Keratinocyte (primary cell): Measurements from ENCODE around the gene RELL1. TPM values are rescaled to one million over a fixed set of nuclear protein-coding genes. Genes with fewer than 3 reads are reported as not detected.

Experiments used
- DNase-seq: peaks from one replicate; pipeline ENCODE4 v3.0.0-alpha.2; 2011; ENCODE audit warnings: low read depth, missing footprints, low spot score
- FAIRE-seq: peaks from 2 replicates; lab custom pipeline; 2011; peaks lifted over from hg19 to GRCh38; lab: Jason Lieb, UNC
- H2AFZ ChIP-seq: 2 replicates; pipeline ENCODE4 v1.6.0; 2012; ENCODE audit warnings: low read length, control low read depth, inconsistent platforms; ENCODE audit not compliant: control insufficient read depth
- H3K27ac ChIP-seq: 2 replicates; pipeline ENCODE4 v1.5.1; 2011; ENCODE audit warnings: low read length; ENCODE audit not compliant: control insufficient read depth, insufficient read depth
- H3K27me3 ChIP-seq: 3 replicates; pipeline ENCODE4 v1.6.0; 2011; ENCODE audit warnings: low read length; ENCODE audit not compliant: control insufficient read depth, insufficient read depth; ENCODE audit errors: extremely low read depth
- H3K36me3 ChIP-seq, 2 experiments: 2 replicates in 1 of 2; 3 replicates in 1 of 2; pipeline ENCODE4 v1.5.1; 2011; ENCODE audit warnings: low read length in 2 of 2, mild to moderate bottlenecking in 1 of 2; ENCODE audit not compliant: control insufficient read depth in 2 of 2, insufficient read depth in 2 of 2; ENCODE audit errors: extremely low read depth in 1 of 2
- H3K4me1 ChIP-seq: 3 replicates; pipeline ENCODE4 v1.5.1; 2011; ENCODE audit warnings: low read length; ENCODE audit not compliant: control insufficient read depth, insufficient read depth; ENCODE audit errors: extremely low read depth
- H3K4me2 ChIP-seq: 3 replicates; pipeline ENCODE4 v1.6.0; 2011; ENCODE audit warnings: low read depth, low read length; ENCODE audit not compliant: control insufficient read depth, insufficient read depth; ENCODE audit errors: extremely low read depth
- H3K4me3 ChIP-seq, 3 experiments: fragments of 200-600 bp in 1 of 3; sonication (generic) in 1 of 3; 2 replicates in 2 of 3; 3 replicates in 1 of 3; pipeline ENCODE4 v1.5.1; 2011 to 2016; ENCODE audit warnings: low read length in 3 of 3, mild to moderate bottlenecking in 3 of 3, control low read depth in 2 of 3, inconsistent platforms in 1 of 3, low read depth in 1 of 3, mixed read lengths in 1 of 3, mixed run types in 1 of 3, moderate library complexity in 1 of 3; ENCODE audit not compliant: control insufficient read depth in 2 of 3, insufficient read depth in 2 of 3; ENCODE audit errors: extremely low read depth in 1 of 3
- H3K79me2 ChIP-seq: 2 replicates; pipeline ENCODE4 v1.6.0; 2012; ENCODE audit warnings: low read length; ENCODE audit not compliant: control insufficient read depth, insufficient read depth
- H3K9ac ChIP-seq: 3 replicates; pipeline ENCODE4 v1.6.0; 2011; ENCODE audit warnings: low read length; ENCODE audit not compliant: control insufficient read depth, insufficient read depth; ENCODE audit errors: extremely low read depth
- H3K9me1 ChIP-seq: 3 replicates; pipeline ENCODE4 v1.6.0; 2011; ENCODE audit warnings: low read length; ENCODE audit not compliant: control insufficient read depth, insufficient read depth; ENCODE audit errors: extremely low read depth
- H3K9me3 ChIP-seq: 2 replicates; pipeline ENCODE4 v1.5.1; 2012; ENCODE audit warnings: low read depth, low read length; ENCODE audit not compliant: control insufficient read depth
- H4K20me1 ChIP-seq: 3 replicates; pipeline ENCODE4 v1.6.0; 2011; ENCODE audit warnings: low read length; ENCODE audit not compliant: control insufficient read depth, insufficient read depth; ENCODE audit errors: extremely low read depth
- EZH2 ChIP-seq: IDR thresholded peaks from one replicate; pipeline ENCODE4 v1.6.1; 2012; ENCODE audit warnings: inconsistent platforms, mild to moderate bottlenecking, low read length, moderate library complexity
- dilution Hi-C: fragments of 300-500 bp; cut with MboI; formaldehyde crosslinking; loops from one replicate; pipeline ENCODE4 v1.7.0; 2020; ENCODE audit warnings: low sequenced_read_pairs; ENCODE audit not compliant: extremely low pct_ligation_motif_present
- polyA plus RNA-seq, 5 experiments: library from polyadenylated mRNA; depleted of rRNA in 3 of 5; stranded (reverse) in 3 of 5; stranded (forward) in 1 of 5; unstranded in 1 of 5; fragments of >200 nt; gene quantifications; 1 replicate in 1 of 5; 2 replicates in 3 of 5; 3 replicates in 1 of 5; pipeline versions ENCODE4 v1.2.1 to v1.2.3, GENCODE V29; 2011 to 2012; ENCODE audit warnings: missing spikeins in 2 of 5, low read depth in 1 of 5, low replicate concordance in 1 of 5
- TF ChIP-seq, protein P1 (sequence below), 3 experiments: IDR thresholded peaks in 1 of 3; conservative IDR thresholded peaks in 1 of 3; optimal IDR thresholded peaks in 1 of 3; 2 replicates in 2 of 3; 3 replicates in 1 of 3; pipeline versions ENCODE3 to v1.5.1; 2011; ENCODE audit warnings: low read length in 3 of 3, mild to moderate bottlenecking in 3 of 3, moderate library complexity in 2 of 3, control low read depth in 1 of 3, inconsistent platforms in 1 of 3; ENCODE audit not compliant: insufficient read depth in 2 of 3; ENCODE audit errors: extremely low read depth in 1 of 3

RELL1 gene
- polyA plus RNA-seq, 1 donor (not counting 4 experiments of a cell fraction or from before 2014, with no cell fraction given), result 9.3 TPM

GRCh38 chr4:37726666-37727065 lies 40.5 kb upstream of the RELL1 start:
- dilution Hi-C loops, result no loop called here
- no peaks in the 10 kb centered on the region for H3K9me1 ChIP-seq
- H3K9me3 ChIP-seq, result no peaks in the 10 kb centered on the region
- TF ChIP-seq EZH2, result no peak
- TF ChIP-seq, protein P1, sequence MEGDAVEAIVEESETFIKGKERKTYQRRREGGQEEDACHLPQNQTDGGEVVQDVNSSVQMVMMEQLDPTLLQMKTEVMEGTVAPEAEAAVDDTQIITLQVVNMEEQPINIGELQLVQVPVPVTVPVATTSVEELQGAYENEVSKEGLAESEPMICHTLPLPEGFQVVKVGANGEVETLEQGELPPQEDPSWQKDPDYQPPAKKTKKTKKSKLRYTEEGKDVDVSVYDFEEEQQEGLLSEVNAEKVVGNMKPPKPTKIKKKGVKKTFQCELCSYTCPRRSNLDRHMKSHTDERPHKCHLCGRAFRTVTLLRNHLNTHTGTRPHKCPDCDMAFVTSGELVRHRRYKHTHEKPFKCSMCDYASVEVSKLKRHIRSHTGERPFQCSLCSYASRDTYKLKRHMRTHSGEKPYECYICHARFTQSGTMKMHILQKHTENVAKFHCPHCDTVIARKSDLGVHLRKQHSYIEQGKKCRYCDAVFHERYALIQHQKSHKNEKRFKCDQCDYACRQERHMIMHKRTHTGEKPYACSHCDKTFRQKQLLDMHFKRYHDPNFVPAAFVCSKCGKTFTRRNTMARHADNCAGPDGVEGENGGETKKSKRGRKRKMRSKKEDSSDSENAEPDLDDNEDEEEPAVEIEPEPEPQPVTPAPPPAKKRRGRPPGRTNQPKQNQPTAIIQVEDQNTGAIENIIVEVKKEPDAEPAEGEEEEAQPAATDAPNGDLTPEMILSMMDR (optimal IDR thresholded peaks at IDR 0.05 in 1 of 3, IDR thresholded peaks at IDR 0.05 in 1 of 3, conservative IDR thresholded peaks at IDR 0.05 in 1 of 3; ENCODE audit: extremely low read depth in 1 of 3, insufficient read depth in 2 of 3, low read length in 3 of 3), result no peak
- H3K4me3 ChIP-seq, result no peak overlapping the region
- no peaks in the 10 kb centered on the region for H3K27me3 ChIP-seq
- H3K27ac ChIP-seq, result no peak overlapping the region
- H4K20me1 ChIP-seq, result no peaks in the 10 kb centered on the region
- no peak overlapping the region for H2AFZ ChIP-seq
- H3K9ac ChIP-seq, result no peak overlapping the region
- H3K36me3 ChIP-seq, result no peaks in the 10 kb centered on the region
- DNase-seq (no peak), FAIRE-seq (peak; percentile 64)
- H3K4me1 ChIP-seq, result peaks cover 7% of the 10 kb centered on the region
- no peak overlapping the region for H3K4me2 ChIP-seq
- H3K79me2 ChIP-seq, result no peaks in the 10 kb centered on the region

DNA sequence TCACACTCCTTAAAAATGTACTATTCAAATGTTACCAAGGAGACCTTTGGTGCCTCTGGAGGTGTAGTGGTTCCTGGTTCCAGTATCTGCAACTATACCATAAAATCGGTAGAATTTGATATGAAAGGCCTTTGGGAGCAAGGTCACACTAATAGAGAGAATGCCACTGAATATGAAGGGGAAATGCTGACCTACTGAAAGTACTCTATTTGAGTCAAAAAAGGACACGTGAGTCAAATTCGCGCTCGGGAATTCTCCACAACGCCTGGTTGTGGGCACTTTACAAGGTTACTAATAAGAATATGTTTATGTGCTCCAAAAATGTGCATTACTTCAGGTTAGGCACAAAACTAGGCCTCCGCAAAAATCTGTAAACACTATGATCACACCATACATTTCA lies 39.5 kb upstream of the RELL1 start:
- Histone ChIP-seq H4K20me1 (no peaks in the 10 kb centered on the region), H3K36me3 (no peaks in the 10 kb centered on the region), H3K4me3 (no peak overlapping the region), H3K9me3 (no peaks in the 10 kb centered on the region), H3K4me1 (peaks cover 7% of the 10 kb centered on the region), H3K9ac (no peak overlapping the region), H2AFZ (no peak overlapping the region), H3K27me3 (no peaks in the 10 kb centered on the region), H3K9me1 (no peaks in the 10 kb centered on the region), H3K27ac (no peak overlapping the region), H3K4me2 (no peak overlapping the region), H3K79me2 (no peaks in the 10 kb centered on the region)
- FAIRE-seq (no peak), DNase-seq (no peak)
- TF ChIP-seq, protein P1 (optimal IDR thresholded peaks at IDR 0.05 in 1 of 3, IDR thresholded peaks at IDR 0.05 in 1 of 3, conservative IDR thresholded peaks at IDR 0.05 in 1 of 3; ENCODE audit: extremely low read depth in 1 of 3, insufficient read depth in 2 of 3, low read length in 3 of 3), result no peak
- TF ChIP-seq EZH2, result no peak
- dilution Hi-C loops, result no loop called here
